SK-N-SH treated with all-trans-retinoic acid at 6 μM for 48 hours (cell line): Measurements from ENCODE around the gene MIER3.

ENCODE experiments used
- ATAC-seq: fragments of 200-7000 bp; cut with Tn5 transposase; 3 replicates; pipeline ENCODE4 v1.9.1; 2020; ENCODE audit warnings: mild to moderate bottlenecking, moderate library complexity
- ARNTL ChIP-seq: fragments of 450-650 bp; formaldehyde crosslinking; IDR thresholded peaks from 2 replicates; pipeline ENCODE4 v1.5.0; 2020; ENCODE audit warnings: low read depth, mild to moderate bottlenecking, moderate library complexity, borderline replicate concordance
- CREB5 ChIP-seq: fragments of 250-450 bp; sonication (Bioruptor Pico); IDR thresholded peaks from 2 replicates; pipeline ENCODE4 v1.5.1; 2020; ENCODE audit warnings: low read depth, mild to moderate bottlenecking, moderate library complexity
- CSDC2 ChIP-seq: fragments of 250-450 bp; sonication (Bioruptor Pico); IDR thresholded peaks from 2 replicates; pipeline ENCODE4 v1.5.0; 2020; ENCODE audit warnings: mild to moderate bottlenecking, moderate library complexity
- CSRNP3 ChIP-seq: fragments of 250-450 bp; sonication (Bioruptor Pico); IDR thresholded peaks from 2 replicates; pipeline ENCODE4 v1.5.1; 2021; ENCODE audit warnings: mild to moderate bottlenecking, moderate library complexity
- ESRRG ChIP-seq: fragments of 250-450 bp; sonication (Bioruptor Pico); IDR thresholded peaks from 2 replicates; pipeline ENCODE4 v1.6.1; 2021; ENCODE audit warnings: mild to moderate bottlenecking
- ISL1 ChIP-seq: fragments of 250-450 bp; sonication (Bioruptor Pico); IDR thresholded peaks from 2 replicates; pipeline ENCODE4 v2.1.2; 2022; ENCODE audit warnings: mild to moderate bottlenecking, moderate library complexity
- POU6F1 ChIP-seq: fragments of 250-450 bp; sonication (Bioruptor Pico); IDR thresholded peaks from 2 replicates; pipeline ENCODE4 v1.8.0; 2021; ENCODE audit warnings: low read depth, mild to moderate bottlenecking, moderate library complexity, borderline replicate concordance
- PPARA ChIP-seq: fragments of 250-450 bp; sonication (Bioruptor Pico); IDR thresholded peaks from 2 replicates; pipeline ENCODE4 v1.5.0; 2020; ENCODE audit warnings: mild to moderate bottlenecking, borderline replicate concordance
- RARB ChIP-seq: fragments of 250-450 bp; sonication (Bioruptor Pico); IDR thresholded peaks from 2 replicates; pipeline ENCODE4 v1.8.0; 2021; ENCODE audit warnings: mild to moderate bottlenecking, moderate library complexity
- SNAI2 ChIP-seq: fragments of 250-450 bp; sonication (Bioruptor Pico); IDR thresholded peaks from 2 replicates; pipeline ENCODE4 v1.5.0; 2020; ENCODE audit warnings: mild to moderate bottlenecking, moderate library complexity
- TOX ChIP-seq: fragments of 250-450 bp; sonication (Bioruptor Pico); IDR thresholded peaks from 2 replicates; pipeline ENCODE4 v1.8.0; 2021; ENCODE audit warnings: mild to moderate bottlenecking, moderate library complexity, borderline replicate concordance
- TSHZ2 ChIP-seq: fragments of 250-450 bp; sonication (Bioruptor Pico); IDR thresholded peaks from 2 replicates; pipeline ENCODE4 v1.5.0; 2020; ENCODE audit warnings: mild to moderate bottlenecking, moderate library complexity
- ZC3H10 ChIP-seq: fragments of 250-450 bp; sonication (Bioruptor Pico); IDR thresholded peaks from 2 replicates; pipeline ENCODE4 v1.5.1; 2021; ENCODE audit warnings: mild to moderate bottlenecking, moderate library complexity
- ZFP30 ChIP-seq: fragments of 450-650 bp; formaldehyde crosslinking; IDR thresholded peaks from 2 replicates; pipeline ENCODE4 v1.5.0; 2022; ENCODE audit warnings: mild to moderate bottlenecking, moderate library complexity
- ZNF565 ChIP-seq: fragments of 450-650 bp; formaldehyde crosslinking; conservative IDR thresholded peaks from 2 replicates; pipeline ENCODE4 v1.5.0; 2020; ENCODE audit warnings: low read depth, mild to moderate bottlenecking, moderate library complexity
- ZNF70 ChIP-seq: fragments of 450-650 bp; formaldehyde crosslinking; IDR thresholded peaks from 2 replicates; pipeline ENCODE4 v1.5.0; 2020; ENCODE audit warnings: mild to moderate bottlenecking, moderate library complexity
- ZNF8 ChIP-seq: fragments of 450-650 bp; formaldehyde crosslinking; IDR thresholded peaks from 2 replicates; pipeline ENCODE4 v1.5.0; 2020; ENCODE audit warnings: mild to moderate bottlenecking, moderate library complexity

The MIER3 gene

GRCh38 chr5:56951946-56952691 is at the start of gene MIER3:
Gene MIER3, minus strand, starts transcription at chr5:56952123. Its CDS starts 21 bp downstream, at chr5:56952102.
- ATAC-seq, result peak; percentile 86

GRCh38 chr5:56995596-56995995 is 43.7 kb upstream of the MIER3 start:
- TF ChIP-seq ESRRG (no peak), TOX (no peak), ZNF70 (CRISPR knock-in tag) (no peak), CSRNP3 (CRISPR knock-in tag) (no peak), TSHZ2 (CRISPR knock-in tag) (no peak), POU6F1 (CRISPR knock-in tag) (no peak), PPARA (CRISPR knock-in tag) (no peak), ARNTL (CRISPR knock-in tag) (no peak), RARB (CRISPR knock-in tag) (no peak), SNAI2 (CRISPR knock-in tag) (no peak), CREB5 (CRISPR knock-in tag) (no peak), ZNF565 (CRISPR knock-in tag) (no peak)
- ATAC-seq, result no peak

More at GRCh38 chr5:56951946-56952691, at the start of gene MIER3:
- TF ChIP-seq POU6F1 (CRISPR knock-in tag) (no peak), ESRRG (no peak), TSHZ2 (CRISPR knock-in tag) (0 out of 2 replicates have a peak, but pooled peaks have one; percentile 21), ZFP30 (CRISPR knock-in tag) (no peak), TOX (no peak), ISL1 (CRISPR knock-in tag) (no peak), ZNF8 (CRISPR knock-in tag) (no peak), ZC3H10 (no peak), CSDC2 (CRISPR knock-in tag) (0 out of 2 replicates have a peak, but pooled peaks have one; percentile 31), PPARA (CRISPR knock-in tag) (no peak)
